GM18507 (cell line): ENCODE measurements around the gene VASH2.
"Not testable (repeated sequence)": the region's sequence is repeated elsewhere in the genome, so short reads cannot be mapped to it uniquely, and the experiment has no call there.

Experiments
- DNase-seq: peaks from one replicate; pipeline ENCODE4 v3.0.0; 2011; ENCODE audit warnings: low read depth; ENCODE audit not compliant: insufficient read length; ENCODE audit errors: extremely low spot score
- FAIRE-seq: peaks from 2 replicates; lab custom pipeline; 2011; peaks lifted over from hg19 to GRCh38; lab: Jason Lieb, UNC

The VASH2 gene

DNA sequence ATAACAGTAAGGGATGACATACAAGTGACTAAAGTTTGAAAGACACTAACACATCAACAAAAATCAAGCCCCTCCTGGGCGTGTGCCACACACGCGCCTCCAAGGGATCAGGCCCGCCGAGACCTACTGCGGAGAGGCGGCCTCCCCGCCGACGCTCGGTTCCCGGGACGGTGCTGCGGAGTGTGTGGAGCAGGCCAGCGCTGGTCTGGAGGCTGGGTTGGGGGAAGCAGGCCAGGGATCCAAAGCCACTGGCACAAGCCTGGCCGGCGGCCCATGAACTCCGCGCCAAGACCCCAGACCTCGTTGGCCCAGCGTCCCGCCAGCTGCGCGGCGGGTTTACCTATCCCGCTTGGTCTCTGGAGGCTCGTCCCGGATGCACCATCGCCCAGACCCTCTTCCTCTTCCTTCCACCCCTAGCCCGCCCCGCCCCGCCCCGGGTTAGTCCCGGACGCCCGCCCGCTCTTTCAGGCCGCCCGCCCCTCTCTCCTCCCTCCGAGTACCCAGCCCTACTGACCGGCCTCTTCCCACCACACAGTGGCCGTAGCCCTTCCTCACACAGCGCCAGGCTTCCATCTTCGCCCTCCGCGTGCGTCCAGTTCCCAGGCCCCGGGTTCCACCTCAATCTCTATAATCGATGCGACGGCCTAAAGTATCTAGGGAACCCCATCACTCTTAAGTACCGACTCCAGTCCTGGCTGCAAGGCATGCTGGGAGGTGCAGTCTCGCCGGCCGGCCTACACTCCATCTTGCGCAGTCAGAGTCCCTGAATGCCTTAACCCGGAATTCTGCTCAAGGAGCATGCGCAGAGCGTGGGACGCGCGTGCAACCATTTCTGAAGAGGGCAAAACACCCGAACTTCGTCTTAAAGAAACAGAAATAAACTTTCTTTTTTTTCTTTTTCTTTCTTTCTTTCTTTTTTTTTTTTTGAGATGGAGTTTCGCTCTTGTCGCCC lies 65.0 kb downstream of the VASH2 start, which contains the start of gene ANGEL2:
ANGEL2 (minus strand) TSS at position 769 of the 952 bp plus-strand sequence; CDS start at position 573, 196 bp downstream.
- FAIRE-seq = peak; percentile 98

DNA sequence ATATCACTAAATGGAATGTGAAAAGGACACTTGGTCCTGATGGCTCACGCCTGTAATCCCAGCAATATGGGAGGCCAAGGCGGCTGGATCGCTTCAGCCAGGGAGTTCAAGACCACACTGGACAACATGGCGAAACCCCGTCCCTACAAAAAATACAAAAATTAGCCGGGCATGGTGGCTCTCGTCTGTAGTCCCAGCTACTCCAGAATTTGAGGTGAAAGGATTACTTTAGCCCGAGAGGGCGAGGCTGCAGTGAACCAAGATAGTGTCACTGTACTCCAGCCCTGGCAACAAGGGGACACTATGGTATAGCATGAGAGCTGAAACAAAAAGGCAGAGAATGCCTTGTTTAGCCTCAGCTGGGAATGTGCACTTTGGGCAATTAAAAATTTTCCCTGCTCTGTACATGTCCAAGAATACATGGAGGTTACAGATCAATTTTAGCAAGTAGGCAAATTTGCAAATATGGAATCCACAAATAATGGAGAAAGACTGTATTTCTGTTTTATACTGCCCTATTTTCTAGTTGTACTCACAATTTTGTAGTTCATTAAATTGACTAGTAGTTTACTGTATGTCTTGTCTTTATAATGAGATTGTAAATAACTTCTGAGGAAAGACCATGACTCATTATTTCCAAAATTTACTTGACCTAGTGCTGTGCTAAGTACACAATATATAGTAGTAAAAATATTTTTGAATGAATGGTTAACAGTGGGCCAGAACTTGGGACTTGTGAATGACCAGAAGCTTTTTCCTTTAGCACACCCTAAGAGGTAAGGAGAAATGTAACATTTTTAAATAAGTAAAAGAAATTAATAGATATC lies 67.3 kb downstream of the VASH2 start:
- no peak for DNase-seq
- no peak for FAIRE-seq

More for the DNA sequence above, 65.0 kb downstream of the VASH2 start, which contains the start of gene ANGEL2:
- DNase-seq = peak; percentile 93

DNA sequence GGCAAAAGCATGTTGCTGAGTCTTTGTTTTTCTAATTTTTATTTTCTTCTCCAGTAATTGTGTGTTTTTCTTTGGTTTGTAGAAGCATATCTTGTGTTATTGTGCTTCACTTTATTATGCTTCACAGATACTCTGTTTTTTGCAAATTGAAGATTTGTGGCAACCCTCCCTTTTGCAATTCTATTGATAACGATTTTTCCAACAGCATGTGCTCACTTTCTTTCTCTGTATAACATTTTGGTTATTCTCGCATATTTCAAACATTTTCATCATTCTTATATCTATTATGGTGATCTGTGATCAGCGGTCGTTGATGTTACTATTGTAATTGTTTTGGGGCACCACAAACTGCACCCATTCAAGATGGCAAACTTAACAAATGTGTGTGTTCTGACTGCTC lies 69.1 kb downstream of the VASH2 start:
- FAIRE-seq = no peak

DNA sequence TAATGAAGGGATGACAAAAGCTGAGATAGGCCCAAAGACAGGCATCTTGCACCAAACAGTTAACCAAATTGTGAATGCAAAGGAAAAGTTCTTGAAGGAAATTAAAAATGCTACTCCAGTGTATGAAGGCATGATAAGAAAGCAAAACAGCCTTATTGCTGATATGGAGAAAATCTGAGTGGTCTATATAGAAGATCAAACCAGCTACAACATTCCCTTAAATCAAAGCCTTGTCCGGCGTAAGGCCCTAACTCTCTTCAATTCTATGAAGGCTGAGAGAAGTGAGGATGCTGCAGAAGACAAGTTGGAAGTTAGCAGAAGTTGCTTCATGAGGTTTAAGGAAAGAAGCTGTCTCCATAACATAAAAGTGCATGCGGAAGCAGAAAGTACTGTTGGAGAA lies 69.7 kb downstream of the VASH2 start:
- DNase-seq (no peak), FAIRE-seq (no peak)

More for the DNA sequence above, 69.1 kb downstream of the VASH2 start:
- DNase-seq = no peak

DNA sequence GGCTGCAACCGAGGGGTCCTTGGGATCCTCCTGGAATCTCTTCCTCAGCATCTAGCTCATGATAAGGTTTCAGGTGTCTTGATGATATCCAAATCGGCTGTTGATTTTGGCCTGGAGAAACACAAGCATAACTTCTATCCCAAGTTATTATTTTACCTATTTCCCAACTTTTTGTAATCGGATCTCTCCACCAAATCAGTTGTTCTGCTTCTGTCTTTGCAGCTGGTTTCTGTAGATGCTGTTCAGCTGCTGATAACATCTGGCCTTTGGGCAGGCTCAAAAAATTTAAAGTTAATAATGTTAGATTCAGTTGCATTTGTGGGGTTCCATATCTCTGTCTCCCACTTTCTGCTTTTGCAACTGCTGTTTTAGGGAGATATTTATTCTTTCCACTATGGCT lies 76.7 kb downstream of the VASH2 start:
- not testable (repeated sequence) for FAIRE-seq, DNase-seq

DNA sequence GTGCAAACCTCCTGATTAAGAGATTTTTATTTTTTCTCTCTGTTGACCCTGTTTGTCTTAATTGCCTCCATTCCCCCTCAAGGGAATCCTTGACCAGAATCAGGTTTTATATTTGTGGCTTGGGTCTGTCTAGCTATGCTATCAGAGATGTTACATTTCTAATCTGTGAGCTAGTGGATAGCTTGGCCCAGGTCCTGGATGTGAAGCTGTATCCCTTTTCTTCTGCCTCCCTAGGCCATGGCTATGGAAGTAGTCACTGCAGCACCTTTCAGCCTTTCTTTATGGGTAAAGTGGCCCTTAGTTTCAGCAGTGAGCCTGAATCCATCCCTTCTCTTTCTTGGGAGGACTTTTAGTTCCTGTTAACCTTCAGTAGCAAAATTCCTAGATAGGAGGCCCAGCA lies 82.3 kb downstream of the VASH2 start:
- DNase-seq (no peak), FAIRE-seq (no peak)

DNA sequence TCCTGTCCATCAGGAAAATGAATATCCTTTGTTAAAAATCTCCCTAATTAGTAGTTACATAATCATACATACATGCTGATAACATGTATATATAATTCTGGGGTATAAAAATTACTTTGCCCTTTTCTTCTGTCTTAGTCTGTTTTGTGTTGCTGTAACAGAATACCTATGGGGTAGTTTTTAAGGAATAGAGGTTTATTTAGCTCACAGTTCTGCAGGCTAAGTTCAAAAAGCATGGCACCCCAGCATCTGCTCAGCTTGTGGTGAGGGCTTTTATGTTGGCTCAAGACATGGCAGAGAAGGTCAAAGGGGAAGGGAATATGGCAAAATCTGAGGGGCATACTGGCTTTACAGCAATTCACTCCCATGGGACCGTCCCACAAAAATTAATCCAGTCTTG lies 84.4 kb downstream of the VASH2 start:
- no peak for FAIRE-seq

DNA sequence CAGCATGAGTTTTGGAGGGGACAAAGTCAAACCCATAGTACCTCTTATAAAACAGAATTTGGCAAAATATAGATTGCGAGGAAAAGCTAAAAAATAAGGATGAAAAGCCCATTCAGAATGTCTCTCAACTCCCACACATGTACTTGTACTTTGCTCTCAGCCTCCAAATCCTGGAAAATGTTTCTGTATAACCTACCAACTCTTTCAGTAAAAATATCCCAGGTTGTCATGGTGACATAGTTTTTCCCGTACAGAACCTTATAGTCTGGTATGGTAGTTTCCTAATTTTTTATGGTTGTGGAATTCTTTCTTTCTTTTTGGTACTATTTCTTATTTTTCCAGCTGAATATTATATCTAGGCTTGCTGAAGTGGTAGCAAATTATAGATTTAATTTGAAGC lies 85.2 kb downstream of the VASH2 start:
- DNase-seq (no peak), FAIRE-seq (no peak)

More for the DNA sequence above, 84.4 kb downstream of the VASH2 start:
- DNase-seq = no peak
